Tibial artery (tissue), 4 donors: Measurements from ENCODE around the gene AANAT.

Experiments
- DNase-seq, 2 donors: peaks; one replicate each; pipeline ENCODE4 v3.0.0-alpha.2; 2019
- H3K27ac ChIP-seq, 2 donors: fragments of 200-600 bp; sonication (generic) in 1 of 2; 1 replicate in 1 of 2; 2 replicates in 1 of 2; pipeline ENCODE4 v1.5.1; 2018 to 2019; ENCODE audit warnings: mild to moderate bottlenecking in 1 of 2
- H3K27me3 ChIP-seq, 2 donors: fragments of 200-600 bp; sonication (generic) in 1 of 2; one replicate each; pipeline versions ENCODE4 v1.5.1 to v1.6.0; 2016 to 2019
- H3K36me3 ChIP-seq, 3 donors: fragments of 200-600 bp; sonication (generic) in 2 of 3; one replicate each; pipeline ENCODE4 v1.5.1; 2016 to 2019; ENCODE audit warnings: mild to moderate bottlenecking in 2 of 3
- H3K4me1 ChIP-seq, 4 donors: fragments of 200-600 bp; sonication (generic) in 2 of 4; 1 replicate in 3 of 4; 2 replicates in 1 of 4; pipeline ENCODE4 v1.5.1; 2016 to 2019
- H3K4me3 ChIP-seq, 2 donors: fragments of 200-600 bp; sonication (generic) in 1 of 2; 1 replicate in 1 of 2; 2 replicates in 1 of 2; pipeline ENCODE4 v1.5.1; 2018 to 2019; ENCODE audit warnings: mild to moderate bottlenecking in 2 of 2
- H3K9me3 ChIP-seq, 3 donors: fragments of 200-600 bp; sonication (generic) in 1 of 3; one replicate each; pipeline ENCODE4 v1.5.1; 2016 to 2019
- CTCF ChIP-seq, 2 experiments: fragments of 200-600 bp in 1 of 2; fragments of 450-650 bp in 1 of 2; IDR thresholded peaks; one replicate each; pipeline ENCODE4 v1.5.1; 2017 to 2019; ENCODE audit warnings: antibody characterized with exemption in 2 of 2, mild to moderate bottlenecking in 1 of 2, moderate library complexity in 1 of 2
- intact Hi-C: fragments of 100-400 bp; cut with DNase I; formaldehyde crosslinking; loops from one replicate; pipeline ENCODE4 v1.15.0; 2023; ENCODE audit warnings: low total_unique reads

Gene AANAT

GRCh38 chr17:76485569-76485968, 18.2 kb downstream of the AANAT start:
- H3K27me3 ChIP-seq: no peaks in the 10 kb centered on the region
- intact Hi-C loops: no loop called here
- H3K36me3 ChIP-seq: peaks cover 0 to 16% (median 0%) of the 10 kb centered on the region in 3 donors
- H3K4me1 ChIP-seq: no peaks in the 10 kb centered on the region
- H3K4me3 ChIP-seq: no peak overlapping the region
- H3K27ac ChIP-seq: no peak overlapping the region
- no peak for TF ChIP-seq CTCF (IDR thresholded peaks at IDR 0.05)
- DNase-seq: peak in 1 of 2 donors; percentile 59
- H3K9me3 ChIP-seq: no peaks in the 10 kb centered on the region

DNA sequence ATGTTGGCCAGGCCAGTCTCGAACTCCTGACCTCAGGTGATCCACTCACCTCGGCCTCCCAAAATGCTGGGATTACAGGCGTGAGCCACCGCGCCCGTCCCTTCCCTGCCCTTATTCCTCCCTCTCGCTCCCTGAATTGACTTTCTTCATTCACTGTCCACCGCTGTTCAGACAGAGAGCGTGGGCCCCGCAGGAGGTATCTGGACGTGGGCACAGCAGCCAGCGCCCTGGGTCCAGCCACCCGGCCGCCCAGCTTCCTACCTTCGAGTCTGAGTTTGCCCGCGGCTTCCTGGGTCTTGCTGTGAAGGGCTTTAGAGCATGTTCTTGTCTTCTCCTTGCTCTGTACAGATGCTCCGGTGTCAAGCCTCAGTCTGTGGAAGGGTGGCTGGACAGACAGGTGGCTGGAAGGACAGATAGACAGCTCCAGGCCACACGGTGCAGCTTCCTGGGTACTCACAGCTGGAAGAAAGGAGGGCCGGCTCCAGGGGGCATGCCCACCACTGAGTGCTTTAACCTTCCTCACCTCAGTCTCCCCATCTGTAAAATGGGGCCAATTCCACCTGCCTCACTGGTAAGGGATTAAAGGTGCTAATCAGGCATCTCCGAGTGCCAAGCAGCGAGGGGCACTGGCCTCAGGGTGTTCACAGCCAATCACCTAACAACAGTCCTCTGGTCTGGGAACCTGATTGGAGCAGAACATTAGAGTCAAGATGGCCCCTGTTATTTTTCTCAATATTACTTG, 20.2 kb downstream of the AANAT start:
- Histone ChIP-seq H3K4me3 (no peak overlapping the region), H3K27me3 (no peaks in the 10 kb centered on the region), H3K27ac (no peak overlapping the region), H3K9me3 (no peaks in the 10 kb centered on the region), H3K4me1 (no peaks in the 10 kb centered on the region), H3K36me3 (peaks cover 0 to 7% (median 0%) of the 10 kb centered on the region in 3 donors)
- no peak for TF ChIP-seq CTCF (IDR thresholded peaks at IDR 0.05)
- intact Hi-C loops: no loop called here
- no peak for DNase-seq

GRCh38 chr17:76490112-76490710, 22.8 kb downstream of the AANAT start:
- no peak for DNase-seq
- Histone ChIP-seq H3K27ac (no peak overlapping the region), H3K4me3 (no peak overlapping the region), H3K36me3 (peaks cover 0 to 7% (median 0%) of the 10 kb centered on the region in 3 donors), H3K27me3 (no peaks in the 10 kb centered on the region), H3K9me3 (no peaks in the 10 kb centered on the region), H3K4me1 (peaks cover 0 to 10% (median 2%) of the 10 kb centered on the region in 4 donors)
- intact Hi-C loops: no loop called here
- TF ChIP-seq CTCF (IDR thresholded peaks at IDR 0.05): no peak

DNA sequence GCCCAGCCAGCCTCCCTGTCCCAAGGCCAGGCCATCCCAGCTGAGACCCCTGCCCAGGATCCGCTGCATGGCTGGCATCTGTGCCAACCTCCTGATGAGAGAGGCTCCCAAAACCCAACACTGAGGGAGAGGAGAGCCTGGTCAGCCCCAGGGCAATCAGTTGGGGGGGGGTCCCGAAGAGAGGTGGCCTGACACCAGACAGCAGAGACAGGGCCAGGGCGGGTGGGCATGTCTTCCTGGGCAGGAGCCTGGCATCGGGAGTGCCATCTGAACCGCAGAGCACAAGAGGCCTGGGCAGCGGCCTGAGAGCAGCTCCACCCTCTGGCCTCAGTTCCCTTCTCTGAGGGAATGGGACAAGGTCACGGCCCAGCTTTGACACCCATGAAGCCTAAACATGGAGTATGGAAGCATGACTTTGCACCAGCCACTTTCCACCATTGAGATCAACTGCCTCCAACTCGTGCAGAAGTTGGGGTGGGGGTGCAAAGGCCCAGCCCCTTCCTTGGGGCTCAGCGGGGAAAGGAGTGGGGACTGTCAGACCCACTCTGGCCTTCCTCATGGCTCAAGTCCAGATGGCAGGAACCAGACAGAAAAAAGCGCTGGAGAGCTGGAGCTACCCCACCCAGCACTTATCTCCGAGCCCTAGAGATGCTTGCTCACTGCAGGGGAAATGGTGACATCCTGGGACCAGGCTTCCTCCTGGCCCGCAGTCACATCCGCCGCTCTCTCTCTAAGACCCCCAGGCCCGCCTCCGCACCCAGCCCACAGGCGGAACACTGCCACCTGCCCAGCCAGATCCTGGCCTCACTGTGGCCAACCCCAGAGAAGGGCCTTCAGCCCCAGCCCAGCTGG, 24.1 kb downstream of the AANAT start:
- H3K27me3 ChIP-seq: no peaks in the 10 kb centered on the region
- no peak overlapping the region for H3K27ac ChIP-seq
- peaks cover 0 to 7% (median 0%) of the 10 kb centered on the region in 3 donors for H3K36me3 ChIP-seq
- TF ChIP-seq CTCF (IDR thresholded peaks at IDR 0.05): no peak
- peaks cover 0 to 10% (median 2%) of the 10 kb centered on the region in 4 donors for H3K4me1 ChIP-seq
- no peak for DNase-seq
- H3K9me3 ChIP-seq: no peaks in the 10 kb centered on the region
- intact Hi-C loops: no loop called here
- no peak overlapping the region for H3K4me3 ChIP-seq

DNA sequence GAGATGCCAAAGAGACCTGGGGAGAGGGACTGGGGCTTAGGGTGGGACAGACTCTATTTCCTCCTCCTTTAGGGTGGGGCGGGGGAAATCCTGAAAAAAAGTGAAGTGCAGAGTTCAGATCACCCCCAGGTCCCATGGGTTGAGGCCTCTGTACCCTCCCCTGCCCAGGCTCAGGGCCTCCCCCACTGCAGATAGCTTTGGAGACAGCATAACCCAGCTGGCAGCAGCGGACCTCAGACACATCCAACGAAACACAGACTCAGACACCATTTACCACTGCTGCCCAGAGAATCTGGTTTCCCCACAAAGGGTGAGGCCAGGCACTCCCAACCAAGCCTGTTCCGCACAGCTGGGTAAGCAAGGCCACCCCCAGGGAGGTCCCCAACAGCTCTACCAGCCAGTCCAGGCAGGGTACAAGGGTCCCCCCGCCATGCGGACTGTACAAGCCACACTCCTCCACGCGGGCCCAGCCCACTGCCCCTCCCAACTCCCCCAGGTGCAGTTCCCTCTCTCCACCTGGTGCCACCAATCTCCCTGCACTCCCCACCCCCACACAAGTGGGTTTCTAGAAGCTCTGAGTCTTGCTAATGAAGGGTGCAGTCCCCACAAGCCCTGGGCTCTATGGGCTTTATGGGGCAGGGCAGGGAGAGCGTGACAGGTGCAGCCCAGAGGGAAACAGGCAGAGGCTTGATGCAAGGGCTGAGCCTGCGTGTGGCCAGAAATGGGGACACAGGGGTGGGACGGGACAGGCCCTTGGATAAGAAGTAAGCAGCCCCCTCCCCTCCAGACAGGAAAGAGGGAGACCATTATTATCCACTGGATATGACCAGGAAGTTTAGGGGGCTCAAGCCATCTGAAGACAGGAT, 25.0 kb downstream of the AANAT start:
- H3K27ac ChIP-seq: peak overlapping the region in 1 of 2 donors; percentile 29
- intact Hi-C loops: no loop called here
- H3K4me3 ChIP-seq: no peak overlapping the region
- H3K9me3 ChIP-seq: no peaks in the 10 kb centered on the region
- no peaks in the 10 kb centered on the region for H3K27me3 ChIP-seq
- H3K36me3 ChIP-seq: peaks cover 0 to 6% (median 0%) of the 10 kb centered on the region in 3 donors
- H3K4me1 ChIP-seq: peaks cover 0 to 10% (median 3%) of the 10 kb centered on the region in 4 donors
- no peak for DNase-seq
- no peak for TF ChIP-seq CTCF (IDR thresholded peaks at IDR 0.05)
